CD8-positive, alpha-beta memory T cell (primary cell): Measurements from ENCODE around the gene COL6A2. TPM values are rescaled to one million over a fixed set of nuclear protein-coding genes. Genes with fewer than 3 reads are reported as not detected.
A peak's percentile ranks its signal among the peaks of the same experiment; 100 is the strongest.

Experiments
- CTCF ChIA-PET: fragments of 350-600 bp; sonication (Branson Sonifier 250); formaldehyde crosslinking; loops from one replicate; lab custom pipeline; 2021; ENCODE audit warnings: antibody characterized with exemption; lab: Charles Lee
- POLR2A ChIA-PET: fragments of 350-600 bp; sonication (Branson Sonifier 250); formaldehyde crosslinking; loops from one replicate; lab custom pipeline; 2021; ENCODE audit warnings: antibody characterized with exemption; lab: Charles Lee
- DNase-seq, 5 donors: peaks; one replicate each; pipeline versions ENCODE4 v3.0.0 to v3.0.0-alpha.2; 2020 to 2022; ENCODE audit warnings: mixed read lengths in 1 of 5
- H3K27ac ChIP-seq: one replicate; pipeline ENCODE4 v1.7.0; 2013; ENCODE audit warnings: low read depth, mild to moderate bottlenecking, low read length, moderate library complexity
- H3K27me3 ChIP-seq: 2 replicates; pipeline ENCODE4 v1.7.0; 2013; ENCODE audit warnings: low read length, mild to moderate bottlenecking; ENCODE audit not compliant: insufficient read depth, poor library complexity, severe bottlenecking
- H3K36me3 ChIP-seq: 2 replicates; pipeline ENCODE4 v1.7.0; 2013; ENCODE audit warnings: mild to moderate bottlenecking, low read length, moderate library complexity; ENCODE audit not compliant: insufficient read depth
- H3K4me1 ChIP-seq: 2 replicates; pipeline ENCODE4 v1.7.0; 2013; ENCODE audit warnings: mild to moderate bottlenecking, low read length, moderate library complexity; ENCODE audit not compliant: insufficient read depth
- H3K4me3 ChIP-seq: 2 replicates; pipeline ENCODE4 v1.7.0; 2013; ENCODE audit warnings: mild to moderate bottlenecking, low read length
- H3K9me3 ChIP-seq: 2 replicates; pipeline ENCODE4 v1.7.0; 2013; ENCODE audit warnings: mild to moderate bottlenecking, low read length
- H3K27ac Mint-ChIP-seq, 8 donors: one replicate each; pipeline ENCODE4 v1.8.0; 2020 to 2021; ENCODE audit warnings: mixed read lengths in 8 of 8, mild to moderate bottlenecking in 6 of 8, inconsistent platforms in 3 of 8, moderate library complexity in 3 of 8
- H3K27me3 Mint-ChIP-seq, 2 donors: one replicate each; pipeline ENCODE4 v1.8.0; 2020 to 2021; ENCODE audit warnings: mixed read lengths in 2 of 2, mild to moderate bottlenecking in 1 of 2, moderate library complexity in 1 of 2
- H3K36me3 Mint-ChIP-seq, 3 donors: one replicate each; pipeline ENCODE4 v1.8.0; 2020 to 2021; ENCODE audit warnings: mixed read lengths in 3 of 3, inconsistent platforms in 1 of 3, mild to moderate bottlenecking in 1 of 3
- H3K4me1 Mint-ChIP-seq, 3 donors: one replicate each; pipeline ENCODE4 v1.8.0; 2020 to 2021; ENCODE audit warnings: mixed read lengths in 3 of 3, inconsistent platforms in 1 of 3, mild to moderate bottlenecking in 1 of 3
- H3K4me3 Mint-ChIP-seq, 7 donors: one replicate each; pipeline ENCODE4 v1.8.0; 2020 to 2021; ENCODE audit warnings: mixed read lengths in 7 of 7, mild to moderate bottlenecking in 6 of 7, moderate library complexity in 4 of 7, inconsistent platforms in 2 of 7
- H3K9me3 Mint-ChIP-seq, 5 donors: one replicate each; pipeline ENCODE4 v1.8.0; 2020 to 2022; ENCODE audit warnings: mixed read lengths in 5 of 5, mild to moderate bottlenecking in 3 of 5, moderate library complexity in 2 of 5, inconsistent platforms in 1 of 5
- polyA plus RNA-seq: library from polyadenylated mRNA; unstranded; fragments of 300-500 nt; fragmentation: Illumina TruSeq; gene quantifications from one replicate; pipeline ENCODE4 v1.2.3, GENCODE V29; 2021
- total RNA-seq, 2 experiments: library from RNA; stranded (reverse); gene quantifications; one replicate each; pipeline ENCODE4 v1.2.3, GENCODE V29; 2021

The COL6A2 gene
- total and polyA plus RNA-seq, 3 experiments from 2014 or later, result 17.4 to 25.1 (median 22.8) TPM

DNA sequence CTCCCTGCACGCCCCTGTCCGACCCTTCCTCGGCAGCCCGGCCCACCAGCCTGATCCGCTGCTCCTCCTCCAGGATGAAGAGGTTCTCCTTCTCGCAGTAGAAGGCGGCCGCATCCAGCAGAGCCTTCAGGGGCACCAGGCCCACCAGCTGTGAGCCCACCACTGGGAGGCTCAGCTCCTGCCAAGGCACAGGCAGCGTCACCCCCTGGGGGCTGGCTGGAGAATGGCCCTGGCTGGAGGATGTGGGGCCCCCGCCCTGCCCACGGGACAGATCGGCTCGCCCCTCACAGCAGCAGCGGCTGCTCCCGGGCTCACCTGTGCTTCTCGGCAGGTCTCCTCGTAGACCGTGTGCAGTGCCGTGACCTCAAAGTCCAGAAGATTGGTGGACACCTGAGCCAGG is 52.2 kb downstream of the COL6A2 start:
- H3K36me3 ChIP-seq, result no peaks in the 10 kb centered on the region
- no peaks in the 10 kb centered on the region for H3K27me3 ChIP-seq
- no peak overlapping the region for H3K4me3 Mint-ChIP-seq
- POLR2A ChIA-PET, result no interaction called here
- no peak overlapping the region for H3K27ac Mint-ChIP-seq
- DNase-seq, result peak in 1 of 5 donors; percentile 38
- H3K4me3 ChIP-seq, result no peak overlapping the region
- no peaks in the 10 kb centered on the region for H3K9me3 Mint-ChIP-seq
- peaks cover 0 to 2% of the 10 kb centered on the region in 2 donors for H3K27me3 Mint-ChIP-seq
- no peaks in the 10 kb centered on the region for H3K9me3 ChIP-seq
- H3K36me3 Mint-ChIP-seq, result no peaks in the 10 kb centered on the region
- H3K4me1 Mint-ChIP-seq, result no peaks in the 10 kb centered on the region
- H3K27ac ChIP-seq, result no peak overlapping the region
- H3K4me1 ChIP-seq, result no peaks in the 10 kb centered on the region
- CTCF ChIA-PET, result interaction anchor here (1.1 kb wide), 1 partner anchor 9 kb away, joined by 4 read pairs; no protein-coding TSS in a partner anchor

DNA sequence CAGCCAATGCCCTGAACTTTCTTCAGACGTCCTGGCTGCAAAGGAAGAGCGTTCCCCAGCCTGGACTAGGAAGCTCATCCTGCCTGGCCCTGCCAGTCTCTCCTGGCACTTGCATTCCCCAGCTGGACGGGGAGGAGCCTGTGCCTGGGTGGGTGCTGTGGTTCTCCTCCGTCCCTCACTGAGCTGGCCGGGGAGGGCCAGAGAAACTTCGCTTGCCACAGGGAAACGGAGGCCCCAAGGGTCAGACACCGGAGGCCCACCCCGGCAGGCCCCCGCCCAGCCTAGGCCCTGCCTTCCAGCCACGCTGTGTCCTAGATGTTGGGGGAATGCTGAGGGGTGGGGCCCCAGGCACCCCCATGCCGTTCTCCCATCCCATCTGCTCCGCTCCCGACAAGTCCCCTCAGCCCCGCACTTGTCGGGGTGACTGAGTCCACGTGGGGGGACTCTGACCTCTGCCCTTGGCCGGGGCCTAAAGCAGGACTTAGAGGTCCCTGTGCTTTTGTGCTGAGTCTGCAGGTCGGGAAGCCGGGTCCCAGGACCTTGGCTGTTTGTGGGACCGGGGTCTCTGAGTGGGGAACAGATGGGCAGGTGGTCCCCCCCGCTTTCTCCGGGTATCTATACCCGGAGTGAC is 52.7 kb downstream of the COL6A2 start:
- ChIA-PET POLR2A (no interaction called here), CTCF (no interaction called here)
- no peaks in the 10 kb centered on the region for H3K4me1 Mint-ChIP-seq
- no peaks in the 10 kb centered on the region for H3K4me1 ChIP-seq
- no peak for DNase-seq
- H3K4me3 Mint-ChIP-seq, result no peak overlapping the region
- H3K27ac ChIP-seq, result no peak overlapping the region
- H3K9me3 ChIP-seq, result no peaks in the 10 kb centered on the region
- no peaks in the 10 kb centered on the region for H3K27me3 ChIP-seq
- no peaks in the 10 kb centered on the region for H3K36me3 ChIP-seq
- no peaks in the 10 kb centered on the region for H3K9me3 Mint-ChIP-seq
- no peak overlapping the region for H3K27ac Mint-ChIP-seq
- H3K27me3 Mint-ChIP-seq, result peaks cover 0 to 2% of the 10 kb centered on the region in 2 donors
- H3K4me3 ChIP-seq, result no peak overlapping the region
- H3K36me3 Mint-ChIP-seq, result no peaks in the 10 kb centered on the region

DNA sequence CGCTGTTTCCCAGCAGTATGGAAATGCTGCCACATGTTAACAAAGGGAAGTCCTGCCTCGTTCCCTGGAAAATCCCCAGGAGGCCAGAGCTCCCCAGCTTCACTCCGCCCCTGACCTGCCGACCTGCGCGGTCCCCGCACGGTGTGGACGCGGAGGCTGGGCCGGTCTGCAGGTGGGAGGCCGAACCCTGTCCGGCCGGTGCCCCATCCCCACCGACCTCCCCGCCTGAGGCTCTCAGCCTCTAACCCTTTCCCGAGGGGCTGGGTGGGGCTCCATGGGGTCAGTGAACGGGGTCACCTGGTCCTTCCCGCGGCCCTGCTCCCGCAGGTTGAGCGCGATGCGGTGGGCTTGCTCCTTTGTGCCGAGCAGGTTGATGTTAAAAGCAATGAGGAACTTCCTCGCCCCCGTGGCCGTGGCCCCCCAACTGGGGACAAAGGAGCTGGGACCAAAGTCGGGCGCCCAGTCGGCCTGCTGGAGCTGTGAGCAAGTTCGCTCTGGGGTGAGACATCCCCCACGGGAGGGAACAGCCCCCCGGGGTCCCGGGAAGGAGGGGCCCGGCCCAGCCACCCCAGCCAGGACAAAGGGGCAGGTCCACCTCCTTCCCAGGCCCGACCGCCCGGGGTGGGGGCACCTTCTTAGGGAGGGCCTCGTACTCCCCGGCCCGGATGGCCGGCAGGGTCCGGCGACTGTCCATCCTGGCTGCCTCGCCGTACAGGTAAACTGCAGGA is 53.5 kb downstream of the COL6A2 start:
- CTCF ChIA-PET, result no interaction called here
- Mint-ChIP-seq H3K27me3 (peaks cover 0 to 2% of the 10 kb centered on the region in 2 donors), H3K4me1 (no peaks in the 10 kb centered on the region), H3K36me3 (no peaks in the 10 kb centered on the region), H3K27ac (no peak overlapping the region), H3K9me3 (no peaks in the 10 kb centered on the region), H3K4me3 (no peak overlapping the region)
- DNase-seq, result peak in 2 of 5 donors; percentile 0 to 49
- H3K27me3 ChIP-seq, result no peaks in the 10 kb centered on the region
- H3K4me3 ChIP-seq, result no peak overlapping the region
- POLR2A ChIA-PET, result no interaction called here
- no peaks in the 10 kb centered on the region for H3K36me3 ChIP-seq
- no peaks in the 10 kb centered on the region for H3K4me1 ChIP-seq
- no peak overlapping the region for H3K27ac ChIP-seq
- no peaks in the 10 kb centered on the region for H3K9me3 ChIP-seq

GRCh38 chr21:46151989-46152926 is 54.3 kb downstream of the COL6A2 start:
- no peaks in the 10 kb centered on the region for H3K4me1 Mint-ChIP-seq
- H3K36me3 ChIP-seq, result no peaks in the 10 kb centered on the region
- H3K9me3 ChIP-seq, result no peaks in the 10 kb centered on the region
- H3K27me3 Mint-ChIP-seq, result no peaks in the 10 kb centered on the region
- H3K27ac ChIP-seq, result peak overlapping the region; percentile 16
- H3K27me3 ChIP-seq, result no peaks in the 10 kb centered on the region
- ChIA-PET CTCF (interaction anchor here (1.2 to 2.3 kb wide), 2 partner anchors 9 to 145 kb away, joined by 3 to 13 read pairs; no protein-coding TSS in a partner anchor), POLR2A (no interaction called here)
- H3K36me3 Mint-ChIP-seq, result no peaks in the 10 kb centered on the region
- no peaks in the 10 kb centered on the region for H3K4me1 ChIP-seq
- H3K4me3 ChIP-seq, result no peak overlapping the region
- H3K9me3 Mint-ChIP-seq, result no peaks in the 10 kb centered on the region
- DNase-seq, result peak in 1 of 5 donors; percentile 26
- H3K4me3 Mint-ChIP-seq, result no peak overlapping the region
- peak overlapping the region in 1 of 8 donors; percentile 65 for H3K27ac Mint-ChIP-seq

DNA sequence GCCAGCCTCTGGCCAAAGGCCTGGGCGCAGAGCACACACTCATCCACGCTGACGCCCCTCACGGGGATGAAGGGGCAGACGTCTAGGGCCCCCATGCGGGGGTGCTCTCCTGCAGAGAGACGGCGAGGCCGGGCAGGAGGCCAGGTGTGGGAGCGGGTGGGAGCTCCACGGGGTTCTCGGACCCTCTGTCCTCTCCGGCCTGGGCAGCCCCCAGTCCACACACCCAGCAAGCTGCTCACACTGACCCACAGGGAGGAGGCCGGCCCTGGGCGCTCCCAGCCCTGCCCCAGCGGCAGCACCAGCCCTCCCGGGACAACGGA is 55.0 kb downstream of the COL6A2 start:
- H3K9me3 ChIP-seq, result no peaks in the 10 kb centered on the region
- Mint-ChIP-seq H3K36me3 (no peaks in the 10 kb centered on the region), H3K27me3 (no peaks in the 10 kb centered on the region), H3K4me1 (no peaks in the 10 kb centered on the region), H3K4me3 (no peak overlapping the region), H3K9me3 (no peaks in the 10 kb centered on the region), H3K27ac (no peak overlapping the region)
- H3K27me3 ChIP-seq, result no peaks in the 10 kb centered on the region
- ChIA-PET POLR2A (no interaction called here), CTCF (interaction anchor here (1.2 to 2.3 kb wide), 2 partner anchors 9 to 144 kb away, joined by 3 to 13 read pairs; no protein-coding TSS in a partner anchor)
- no peak overlapping the region for H3K4me3 ChIP-seq
- no peaks in the 10 kb centered on the region for H3K36me3 ChIP-seq
- DNase-seq, result peak in 1 of 5 donors; percentile 34
- peak overlapping the region; percentile 16 for H3K27ac ChIP-seq
- no peaks in the 10 kb centered on the region for H3K4me1 ChIP-seq

GRCh38 chr21:46153247-46154154 is 55.6 kb downstream of the COL6A2 start:
- CTCF ChIA-PET, result interaction anchor here (1.2 to 2.3 kb wide), 2 partner anchors 10 to 144 kb away, joined by 3 to 13 read pairs; no protein-coding TSS in a partner anchor
- no peak overlapping the region for H3K4me3 Mint-ChIP-seq
- POLR2A ChIA-PET, result no interaction called here
- Histone ChIP-seq H3K4me3 (no peak overlapping the region), H3K4me1 (no peaks in the 10 kb centered on the region), H3K27ac (peak overlapping the region; percentile 38), H3K9me3 (no peaks in the 10 kb centered on the region), H3K27me3 (no peaks in the 10 kb centered on the region), H3K36me3 (no peaks in the 10 kb centered on the region)
- H3K9me3 Mint-ChIP-seq, result no peaks in the 10 kb centered on the region
- no peaks in the 10 kb centered on the region for H3K4me1 Mint-ChIP-seq
- no peaks in the 10 kb centered on the region for H3K27me3 Mint-ChIP-seq
- H3K36me3 Mint-ChIP-seq, result no peaks in the 10 kb centered on the region
- H3K27ac Mint-ChIP-seq, result no peak overlapping the region
- peak in 3 of 5 donors; percentile 27 to 51 (median 32) for DNase-seq

GRCh38 chr21:46154155-46154954 is 56.4 kb downstream of the COL6A2 start:
- Histone ChIP-seq H3K27me3 (no peaks in the 10 kb centered on the region), H3K36me3 (no peaks in the 10 kb centered on the region), H3K27ac (no peak overlapping the region), H3K9me3 (no peaks in the 10 kb centered on the region), H3K4me3 (no peak overlapping the region), H3K4me1 (no peaks in the 10 kb centered on the region)
- no peak overlapping the region for H3K27ac Mint-ChIP-seq
- H3K4me1 Mint-ChIP-seq, result no peaks in the 10 kb centered on the region
- H3K4me3 Mint-ChIP-seq, result no peak overlapping the region
- no peaks in the 10 kb centered on the region for H3K9me3 Mint-ChIP-seq
- H3K27me3 Mint-ChIP-seq, result no peaks in the 10 kb centered on the region
- ChIA-PET CTCF (interaction anchor here (2.3 kb wide), 1 partner anchor 11 kb away, joined by 13 read pairs; no protein-coding TSS in a partner anchor), POLR2A (no interaction called here)
- H3K36me3 Mint-ChIP-seq, result no peaks in the 10 kb centered on the region
- DNase-seq, result peak in 1 of 5 donors; percentile 41
